CD8-positive, alpha-beta memory T cell (primary cell): Measurements from ENCODE around the gene ITSN1. TPM values are rescaled to one million over a fixed set of nuclear protein-coding genes. Genes with fewer than 3 reads are reported as not detected.

Experiments used
- CTCF ChIA-PET: fragments of 350-600 bp; sonication (Branson Sonifier 250); formaldehyde crosslinking; loops from one replicate; lab custom pipeline; 2021; ENCODE audit warnings: antibody characterized with exemption; lab: Charles Lee
- POLR2A ChIA-PET: fragments of 350-600 bp; sonication (Branson Sonifier 250); formaldehyde crosslinking; loops from one replicate; lab custom pipeline; 2021; ENCODE audit warnings: antibody characterized with exemption; lab: Charles Lee
- DNase-seq, 5 donors: peaks; one replicate each; pipeline versions ENCODE4 v3.0.0 to v3.0.0-alpha.2; 2020 to 2022; ENCODE audit warnings: mixed read lengths in 1 of 5
- H3K27ac ChIP-seq: one replicate; pipeline ENCODE4 v1.7.0; 2013; ENCODE audit warnings: low read depth, mild to moderate bottlenecking, low read length, moderate library complexity
- H3K27me3 ChIP-seq: 2 replicates; pipeline ENCODE4 v1.7.0; 2013; ENCODE audit warnings: low read length, mild to moderate bottlenecking; ENCODE audit not compliant: insufficient read depth, poor library complexity, severe bottlenecking
- H3K36me3 ChIP-seq: 2 replicates; pipeline ENCODE4 v1.7.0; 2013; ENCODE audit warnings: mild to moderate bottlenecking, low read length, moderate library complexity; ENCODE audit not compliant: insufficient read depth
- H3K4me1 ChIP-seq: 2 replicates; pipeline ENCODE4 v1.7.0; 2013; ENCODE audit warnings: mild to moderate bottlenecking, low read length, moderate library complexity; ENCODE audit not compliant: insufficient read depth
- H3K4me3 ChIP-seq: 2 replicates; pipeline ENCODE4 v1.7.0; 2013; ENCODE audit warnings: mild to moderate bottlenecking, low read length
- H3K9me3 ChIP-seq: 2 replicates; pipeline ENCODE4 v1.7.0; 2013; ENCODE audit warnings: mild to moderate bottlenecking, low read length
- H3K27ac Mint-ChIP-seq, 8 donors: one replicate each; pipeline ENCODE4 v1.8.0; 2020 to 2021; ENCODE audit warnings: mixed read lengths in 8 of 8, mild to moderate bottlenecking in 6 of 8, inconsistent platforms in 3 of 8, moderate library complexity in 3 of 8
- H3K27me3 Mint-ChIP-seq, 2 donors: one replicate each; pipeline ENCODE4 v1.8.0; 2020 to 2021; ENCODE audit warnings: mixed read lengths in 2 of 2, mild to moderate bottlenecking in 1 of 2, moderate library complexity in 1 of 2
- H3K36me3 Mint-ChIP-seq, 3 donors: one replicate each; pipeline ENCODE4 v1.8.0; 2020 to 2021; ENCODE audit warnings: mixed read lengths in 3 of 3, inconsistent platforms in 1 of 3, mild to moderate bottlenecking in 1 of 3
- H3K4me1 Mint-ChIP-seq, 3 donors: one replicate each; pipeline ENCODE4 v1.8.0; 2020 to 2021; ENCODE audit warnings: mixed read lengths in 3 of 3, inconsistent platforms in 1 of 3, mild to moderate bottlenecking in 1 of 3
- H3K4me3 Mint-ChIP-seq, 7 donors: one replicate each; pipeline ENCODE4 v1.8.0; 2020 to 2021; ENCODE audit warnings: mixed read lengths in 7 of 7, mild to moderate bottlenecking in 6 of 7, moderate library complexity in 4 of 7, inconsistent platforms in 2 of 7
- H3K9me3 Mint-ChIP-seq, 5 donors: one replicate each; pipeline ENCODE4 v1.8.0; 2020 to 2022; ENCODE audit warnings: mixed read lengths in 5 of 5, mild to moderate bottlenecking in 3 of 5, moderate library complexity in 2 of 5, inconsistent platforms in 1 of 5
- polyA plus RNA-seq: library from polyadenylated mRNA; unstranded; fragments of 300-500 nt; fragmentation: Illumina TruSeq; gene quantifications from one replicate; pipeline ENCODE4 v1.2.3, GENCODE V29; 2021
- total RNA-seq, 2 experiments: library from RNA; stranded (reverse); gene quantifications; one replicate each; pipeline ENCODE4 v1.2.3, GENCODE V29; 2021

Gene ITSN1
- total and polyA plus RNA-seq, 3 experiments from 2014 or later: 2.7 to 5.5 (median 4.9) TPM

DNA sequence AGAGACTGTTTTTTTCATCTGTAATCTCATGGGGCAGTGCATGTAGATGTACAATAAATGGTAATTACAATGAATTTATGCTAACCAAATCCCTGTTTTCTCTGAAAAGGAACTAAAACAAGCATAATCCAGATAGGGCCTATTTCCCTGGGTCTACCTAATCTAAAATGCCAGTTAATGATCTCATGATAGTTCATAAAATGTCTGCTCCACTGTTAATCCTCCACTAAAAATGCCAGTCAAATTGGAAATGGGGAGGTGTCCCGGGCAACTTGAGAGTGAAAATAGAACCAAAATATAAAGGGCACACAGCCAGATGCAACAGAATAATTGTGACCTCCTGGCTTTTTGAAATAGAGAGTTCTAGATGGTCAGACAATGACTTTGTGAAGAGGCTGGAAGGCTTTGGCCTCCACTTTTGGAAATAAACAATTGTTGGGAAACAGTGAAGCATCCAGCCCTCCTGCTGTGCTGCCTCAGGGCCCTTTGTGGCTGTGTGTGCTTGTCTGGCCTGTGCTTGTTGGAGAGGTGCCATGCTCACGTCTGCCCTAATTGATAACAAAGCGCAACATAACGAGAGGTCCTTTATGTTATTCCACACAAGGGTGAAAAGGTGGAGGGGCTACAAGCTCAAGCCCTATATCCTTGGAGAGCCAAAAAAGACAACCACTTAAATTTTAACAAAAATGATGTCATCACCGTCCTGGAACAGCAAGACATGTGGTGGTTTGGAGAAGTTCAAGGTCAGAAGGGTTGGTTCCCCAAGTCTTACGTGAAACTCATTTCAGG is 175.6 kb downstream of the ITSN1 start:
- Histone ChIP-seq H3K9me3 (no peaks in the 10 kb centered on the region), H3K4me1 (no peaks in the 10 kb centered on the region), H3K27me3 (no peaks in the 10 kb centered on the region), H3K4me3 (no peak overlapping the region), H3K36me3 (no peaks in the 10 kb centered on the region), H3K27ac (no peak overlapping the region)
- ChIA-PET POLR2A (no interaction called here), CTCF (no interaction called here)
- Mint-ChIP-seq H3K4me3 (no peak overlapping the region), H3K4me1 (no peaks in the 10 kb centered on the region), H3K36me3 (no peaks in the 10 kb centered on the region), H3K27ac (no peak overlapping the region), H3K9me3 (peaks cover 0 to 2% (median 0%) of the 10 kb centered on the region in 5 donors), H3K27me3 (peaks cover 0 to 4% of the 10 kb centered on the region in 2 donors)
- DNase-seq: no peak

DNA sequence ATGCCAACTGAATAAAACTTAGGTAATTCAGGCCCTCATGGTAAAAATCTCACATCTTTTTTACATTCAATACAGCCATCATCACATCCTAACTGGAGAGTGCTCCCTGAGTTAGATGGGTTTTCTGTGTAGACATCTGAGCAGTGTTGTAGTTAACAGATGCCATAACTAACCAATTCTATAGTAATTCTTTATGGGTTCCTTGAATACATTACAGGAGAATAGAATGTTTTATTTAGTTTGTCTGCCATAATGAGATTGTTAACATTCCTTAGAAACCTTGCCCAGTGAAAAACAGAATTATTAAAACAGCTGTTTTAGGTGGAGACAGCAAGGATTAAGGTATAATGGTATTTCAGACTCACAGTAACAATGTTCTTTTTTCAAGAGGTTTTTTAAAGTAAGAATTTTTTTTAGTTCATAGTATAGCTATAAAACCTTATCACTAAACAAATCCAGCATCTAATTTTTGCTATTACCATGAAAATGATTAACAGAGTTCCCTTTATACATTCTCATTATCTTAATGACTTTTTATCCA is 178.0 kb downstream of the ITSN1 start:
- H3K27ac Mint-ChIP-seq: no peak overlapping the region
- H3K36me3 Mint-ChIP-seq: no peaks in the 10 kb centered on the region
- no peaks in the 10 kb centered on the region for H3K4me1 Mint-ChIP-seq
- no peaks in the 10 kb centered on the region for H3K9me3 Mint-ChIP-seq
- POLR2A ChIA-PET: no interaction called here
- DNase-seq: no peak
- Histone ChIP-seq H3K27me3 (no peaks in the 10 kb centered on the region), H3K9me3 (no peaks in the 10 kb centered on the region), H3K4me1 (no peaks in the 10 kb centered on the region), H3K36me3 (no peaks in the 10 kb centered on the region), H3K27ac (no peak overlapping the region), H3K4me3 (no peak overlapping the region)
- H3K4me3 Mint-ChIP-seq: no peak overlapping the region
- CTCF ChIA-PET: no interaction called here
- no peaks in the 10 kb centered on the region for H3K27me3 Mint-ChIP-seq

DNA sequence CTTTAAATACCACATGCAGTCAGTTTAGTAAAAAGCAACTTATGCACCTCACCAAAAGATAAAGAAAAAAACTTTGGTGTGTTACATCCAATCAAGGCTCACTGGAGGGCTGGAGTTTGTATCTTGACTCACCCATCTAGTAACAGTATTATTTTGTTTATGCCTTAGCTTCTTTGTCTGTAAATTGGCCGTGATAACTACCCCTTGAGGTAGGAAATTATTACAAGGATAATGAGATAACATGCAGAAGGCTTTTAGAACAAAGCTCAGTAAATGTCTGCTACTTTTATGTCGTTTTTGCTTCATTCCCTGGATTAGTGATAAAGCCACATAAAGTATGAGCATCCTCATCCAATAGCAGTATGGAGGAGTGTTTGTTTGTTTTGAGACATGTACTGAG is 178.5 kb downstream of the ITSN1 start:
- H3K27me3 ChIP-seq: no peaks in the 10 kb centered on the region
- no peaks in the 10 kb centered on the region for H3K9me3 Mint-ChIP-seq
- H3K4me1 Mint-ChIP-seq: no peaks in the 10 kb centered on the region
- H3K4me3 Mint-ChIP-seq: no peak overlapping the region
- no peaks in the 10 kb centered on the region for H3K36me3 Mint-ChIP-seq
- ChIA-PET CTCF (no interaction called here), POLR2A (no interaction called here)
- H3K4me1 ChIP-seq: no peaks in the 10 kb centered on the region
- no peak for DNase-seq
- H3K27ac ChIP-seq: no peak overlapping the region
- H3K4me3 ChIP-seq: no peak overlapping the region
- H3K36me3 ChIP-seq: no peaks in the 10 kb centered on the region
- H3K9me3 ChIP-seq: no peaks in the 10 kb centered on the region
- H3K27me3 Mint-ChIP-seq: no peaks in the 10 kb centered on the region
- H3K27ac Mint-ChIP-seq: no peak overlapping the region

DNA sequence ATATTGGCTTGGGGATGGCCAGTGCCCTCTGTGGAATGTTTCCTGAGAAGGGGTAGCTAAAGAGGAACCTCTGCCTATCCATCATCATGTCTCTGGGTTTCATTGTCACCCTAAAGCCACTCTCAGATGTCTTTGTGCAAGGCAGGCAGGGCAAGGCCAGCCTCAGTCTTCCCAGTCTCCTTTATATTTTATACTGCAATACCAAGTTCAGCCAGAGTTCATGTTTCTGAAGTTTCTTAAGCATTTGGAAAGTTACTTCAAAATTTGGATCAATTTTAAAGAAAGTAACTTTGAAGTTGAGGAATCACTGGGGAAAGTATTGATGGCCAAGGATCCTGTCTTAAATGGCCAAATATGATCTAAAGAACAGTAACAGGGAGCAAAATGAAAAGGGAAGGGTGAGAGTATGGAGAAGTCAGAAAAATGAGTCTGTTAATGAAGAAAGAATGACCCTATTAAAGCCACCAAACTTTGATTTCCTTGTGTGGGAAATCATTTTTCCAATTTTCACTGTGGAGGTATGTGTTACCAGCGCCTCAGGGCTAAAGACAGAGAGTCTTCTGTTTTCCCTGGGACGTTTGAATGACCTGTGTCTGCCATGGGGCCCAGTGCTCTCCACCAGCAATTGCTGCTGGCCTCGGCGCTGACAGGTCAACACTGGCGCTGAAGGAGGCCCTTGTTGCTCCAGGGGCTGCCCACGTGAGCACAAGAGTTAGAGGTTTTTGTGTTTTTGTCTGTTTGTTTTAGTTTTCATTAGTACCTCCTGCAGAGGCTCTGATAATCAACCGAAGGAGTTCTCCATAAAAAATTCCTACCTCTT is 179.4 kb downstream of the ITSN1 start:
- no peak overlapping the region for H3K27ac ChIP-seq
- H3K4me1 Mint-ChIP-seq: no peaks in the 10 kb centered on the region
- no peaks in the 10 kb centered on the region for H3K27me3 Mint-ChIP-seq
- ChIA-PET CTCF (no interaction called here), POLR2A (no interaction called here)
- no peak overlapping the region for H3K27ac Mint-ChIP-seq
- H3K36me3 Mint-ChIP-seq: no peaks in the 10 kb centered on the region
- no peaks in the 10 kb centered on the region for H3K9me3 Mint-ChIP-seq
- no peaks in the 10 kb centered on the region for H3K27me3 ChIP-seq
- no peak overlapping the region for H3K4me3 ChIP-seq
- no peaks in the 10 kb centered on the region for H3K36me3 ChIP-seq
- no peaks in the 10 kb centered on the region for H3K9me3 ChIP-seq
- no peak for DNase-seq
- H3K4me1 ChIP-seq: no peaks in the 10 kb centered on the region
- H3K4me3 Mint-ChIP-seq: no peak overlapping the region

DNA sequence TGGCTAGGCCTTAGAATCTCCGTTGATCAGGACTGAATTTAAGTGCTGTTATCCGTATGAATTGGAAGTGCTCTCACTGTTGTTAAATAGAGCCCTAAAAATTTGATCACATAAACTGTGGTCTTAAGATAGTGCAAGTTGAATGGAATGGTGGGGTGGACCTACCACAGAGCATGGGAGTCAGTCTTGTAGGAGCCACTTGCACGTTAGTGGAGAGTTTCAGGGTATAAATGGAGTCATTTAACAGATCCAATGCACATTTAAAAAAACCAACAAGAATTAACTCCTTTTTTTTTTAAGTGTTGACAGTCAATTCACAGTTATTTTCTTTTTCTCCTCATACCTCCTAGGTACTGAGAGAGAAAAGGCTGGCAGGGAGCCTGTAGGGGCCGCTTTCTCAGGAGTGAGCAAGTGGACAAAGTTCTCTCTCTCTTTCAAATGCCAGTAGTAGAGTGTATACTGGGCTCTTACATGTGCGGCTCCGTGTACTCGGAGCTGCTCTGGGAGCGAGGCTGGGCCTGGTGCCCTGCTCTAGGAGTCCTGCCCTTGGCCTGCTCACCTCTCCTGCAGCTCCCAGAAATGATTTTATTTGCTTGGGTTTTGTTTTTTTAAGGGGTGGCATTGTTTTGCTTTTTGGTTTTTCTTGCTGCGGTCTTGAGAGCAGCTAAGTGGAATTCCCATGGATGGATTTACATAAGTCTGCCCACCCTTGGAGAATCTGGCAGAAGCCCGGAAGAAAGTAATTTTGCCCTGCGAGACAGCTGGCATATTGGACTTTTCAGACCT is 182.0 kb downstream of the ITSN1 start:
- Histone ChIP-seq H3K27me3 (no peaks in the 10 kb centered on the region), H3K36me3 (no peaks in the 10 kb centered on the region), H3K4me3 (no peak overlapping the region), H3K27ac (no peak overlapping the region), H3K4me1 (no peaks in the 10 kb centered on the region), H3K9me3 (no peaks in the 10 kb centered on the region)
- POLR2A ChIA-PET: no interaction called here
- Mint-ChIP-seq H3K9me3 (peaks cover 0 to 2% (median 0%) of the 10 kb centered on the region in 5 donors), H3K4me1 (no peaks in the 10 kb centered on the region), H3K27ac (no peak overlapping the region), H3K36me3 (peaks cover 0 to 4% (median 1%) of the 10 kb centered on the region in 3 donors), H3K27me3 (peaks cover 3 to 5% of the 10 kb centered on the region in 2 donors), H3K4me3 (no peak overlapping the region)
- no peak for DNase-seq
- CTCF ChIA-PET: no interaction called here

DNA sequence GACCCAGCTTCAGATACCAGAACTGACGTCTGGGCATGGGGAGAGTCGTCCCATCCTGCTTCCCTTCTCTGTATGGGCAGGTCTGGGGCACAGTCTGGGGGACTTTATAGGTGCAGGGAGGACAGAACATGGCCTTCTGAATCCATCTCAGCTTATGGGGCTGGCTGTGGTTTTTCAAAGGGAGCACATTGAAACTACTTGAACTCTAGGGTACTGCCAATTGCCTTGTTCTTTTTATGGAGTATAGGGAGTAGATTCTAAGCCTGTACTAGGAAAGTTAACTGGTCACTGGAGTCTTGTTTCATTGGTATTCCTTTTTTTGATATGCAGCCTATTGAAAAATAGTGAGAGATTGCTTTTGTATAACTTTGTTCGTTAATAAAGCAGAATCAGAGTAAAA is 183.1 kb downstream of the ITSN1 start:
- Histone ChIP-seq H3K27ac (no peak overlapping the region), H3K36me3 (no peaks in the 10 kb centered on the region), H3K9me3 (no peaks in the 10 kb centered on the region), H3K4me3 (no peak overlapping the region), H3K4me1 (no peaks in the 10 kb centered on the region), H3K27me3 (no peaks in the 10 kb centered on the region)
- DNase-seq: no peak
- POLR2A ChIA-PET: no interaction called here
- H3K4me3 Mint-ChIP-seq: no peak overlapping the region
- CTCF ChIA-PET: no interaction called here
- peaks cover 0 to 15% (median 4%) of the 10 kb centered on the region in 3 donors for H3K36me3 Mint-ChIP-seq
- peaks cover 0 to 2% (median 0%) of the 10 kb centered on the region in 5 donors for H3K9me3 Mint-ChIP-seq
- no peak overlapping the region for H3K27ac Mint-ChIP-seq
- H3K27me3 Mint-ChIP-seq: peaks cover 3 to 5% of the 10 kb centered on the region in 2 donors
- no peaks in the 10 kb centered on the region for H3K4me1 Mint-ChIP-seq

DNA sequence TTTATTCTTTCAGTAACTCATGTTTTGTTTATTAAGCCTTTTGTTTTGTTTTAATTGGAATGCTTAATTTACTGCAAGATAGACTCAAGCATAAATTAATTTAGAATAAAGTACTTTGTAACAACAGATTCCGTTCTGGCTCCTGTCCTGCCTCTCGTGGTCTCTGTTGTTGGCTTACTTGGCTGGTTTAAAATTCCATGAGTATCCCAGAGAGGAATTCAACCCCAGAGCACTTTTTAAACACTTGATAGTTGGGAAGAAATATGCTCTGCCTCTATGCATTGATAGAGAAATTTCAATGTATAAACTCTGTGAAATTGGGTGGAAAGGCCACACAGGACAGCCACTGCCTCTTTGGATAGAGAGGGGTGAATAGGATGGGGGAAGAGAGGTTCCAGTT is 183.6 kb downstream of the ITSN1 start:
- Mint-ChIP-seq H3K4me1 (no peaks in the 10 kb centered on the region), H3K4me3 (no peak overlapping the region), H3K27ac (no peak overlapping the region), H3K9me3 (peaks cover 0 to 2% (median 0%) of the 10 kb centered on the region in 5 donors), H3K36me3 (peaks cover 0 to 16% (median 4%) of the 10 kb centered on the region in 3 donors), H3K27me3 (peaks cover 3 to 5% of the 10 kb centered on the region in 2 donors)
- no peaks in the 10 kb centered on the region for H3K4me1 ChIP-seq
- ChIA-PET POLR2A (interaction anchor here (0.6 kb wide), 1 partner anchor 226 kb away, joined by 3 read pairs; no protein-coding TSS in a partner anchor), CTCF (no interaction called here)
- no peak for DNase-seq
- no peak overlapping the region for H3K27ac ChIP-seq
- H3K36me3 ChIP-seq: no peaks in the 10 kb centered on the region
- no peaks in the 10 kb centered on the region for H3K27me3 ChIP-seq
- H3K4me3 ChIP-seq: no peak overlapping the region
- no peaks in the 10 kb centered on the region for H3K9me3 ChIP-seq
